HG03565 (cell line): ENCODE data around the gene RPS8.
A peak's percentile ranks its signal among the peaks of the same experiment; 100 is the strongest.
"Not testable (repeated sequence)": the region's sequence is repeated elsewhere in the genome, so short reads cannot be mapped to it uniquely, and the experiment has no call there.

Experiments
- ATAC-seq: cut with Tn5 transposase; IDR thresholded peaks from one replicate; pipeline ENCODE4 v1.9.1; 2021; ENCODE audit warnings: mild to moderate bottlenecking, moderate library complexity; ENCODE audit not compliant: unreplicated experiment

The RPS8 gene

GRCh38 chr1:44819196-44819607 is 43.9 kb downstream of the RPS8 start:
- ATAC-seq: no peak

- peak; percentile 64 for ATAC-seq
Observed at GRCh38 chr1:44819608-44820327, 44.4 kb downstream of the RPS8 start.

GRCh38 chr1:44820328-44821239 is 45.2 kb downstream of the RPS8 start:
- ATAC-seq: no peak

- no peak for ATAC-seq
Observed at GRCh38 chr1:44821240-44821715, 45.9 kb downstream of the RPS8 start.

- no peak for ATAC-seq
Observed at GRCh38 chr1:44822131-44822701, 46.9 kb downstream of the RPS8 start.

- ATAC-seq: no peak
Observed at GRCh38 chr1:44822981-44823451, 47.7 kb downstream of the RPS8 start.

- ATAC-seq: not testable (repeated sequence)
Observed at GRCh38 chr1:44824392-44824791, 49.1 kb downstream of the RPS8 start.

GRCh38 chr1:44826375-44827196 is 51.2 kb downstream of the RPS8 start:
- ATAC-seq: no peak

GRCh38 chr1:44827197-44828002 is 52.1 kb downstream of the RPS8 start:
- ATAC-seq: no peak

- no peak for ATAC-seq
Observed at GRCh38 chr1:44828003-44828651, 52.8 kb downstream of the RPS8 start.
